ENCODE data around the gene CLCNKB.
"Not testable (repeated sequence)": the region's sequence is repeated elsewhere in the genome, so short reads cannot be mapped to it uniquely, and the experiment has no call there.

CLCNKB gene

DNA sequence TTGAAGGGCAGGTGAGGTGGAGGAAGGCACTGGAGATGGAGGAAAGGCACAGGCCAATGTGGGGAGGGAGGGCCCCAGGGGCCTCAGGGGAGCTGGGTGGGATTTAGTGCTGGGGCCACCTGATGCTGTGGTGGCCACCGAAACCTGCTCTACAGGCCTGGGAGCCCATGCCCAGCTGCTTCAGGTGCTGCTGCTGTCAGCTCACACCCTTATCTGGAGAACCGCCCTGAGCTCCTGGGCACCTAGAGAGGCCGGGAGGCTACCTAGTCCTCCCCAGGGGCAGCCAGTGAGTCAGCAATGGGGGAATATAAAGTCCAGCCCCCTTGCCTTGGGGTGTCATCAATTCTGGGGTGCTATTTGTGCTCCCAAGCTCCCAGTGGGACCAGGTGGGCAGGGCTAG, 17.7 kb downstream of the CLCNKB start:
- no peak overlapping the region for H2AFZ ChIP-seq (ENCODE audit: low read depth)
- no peak overlapping the region for H3K4me2 ChIP-seq
- H3K9ac ChIP-seq, result no peak overlapping the region
- no peaks in the 10 kb centered on the region for H3K36me3 ChIP-seq (ENCODE audit: insufficient read depth)
- H3K27ac ChIP-seq, result no peak overlapping the region
- H3K79me2 ChIP-seq (ENCODE audit: insufficient read depth, low read depth), result no peaks in the 10 kb centered on the region
- TF ChIP-seq, protein P1, sequence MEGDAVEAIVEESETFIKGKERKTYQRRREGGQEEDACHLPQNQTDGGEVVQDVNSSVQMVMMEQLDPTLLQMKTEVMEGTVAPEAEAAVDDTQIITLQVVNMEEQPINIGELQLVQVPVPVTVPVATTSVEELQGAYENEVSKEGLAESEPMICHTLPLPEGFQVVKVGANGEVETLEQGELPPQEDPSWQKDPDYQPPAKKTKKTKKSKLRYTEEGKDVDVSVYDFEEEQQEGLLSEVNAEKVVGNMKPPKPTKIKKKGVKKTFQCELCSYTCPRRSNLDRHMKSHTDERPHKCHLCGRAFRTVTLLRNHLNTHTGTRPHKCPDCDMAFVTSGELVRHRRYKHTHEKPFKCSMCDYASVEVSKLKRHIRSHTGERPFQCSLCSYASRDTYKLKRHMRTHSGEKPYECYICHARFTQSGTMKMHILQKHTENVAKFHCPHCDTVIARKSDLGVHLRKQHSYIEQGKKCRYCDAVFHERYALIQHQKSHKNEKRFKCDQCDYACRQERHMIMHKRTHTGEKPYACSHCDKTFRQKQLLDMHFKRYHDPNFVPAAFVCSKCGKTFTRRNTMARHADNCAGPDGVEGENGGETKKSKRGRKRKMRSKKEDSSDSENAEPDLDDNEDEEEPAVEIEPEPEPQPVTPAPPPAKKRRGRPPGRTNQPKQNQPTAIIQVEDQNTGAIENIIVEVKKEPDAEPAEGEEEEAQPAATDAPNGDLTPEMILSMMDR (conservative IDR thresholded peaks at IDR 0.05; ENCODE audit: low read depth, low read length), result no peak
- no peaks in the 10 kb centered on the region for H3K4me1 ChIP-seq (ENCODE audit: low read depth, poor library complexity, severe bottlenecking)
- H4K20me1 ChIP-seq (ENCODE audit: insufficient read depth), result no peaks in the 10 kb centered on the region
- no peak overlapping the region for H3K4me3 ChIP-seq (IDR thresholded peaks at IDR 0.05; ENCODE audit: insufficient read depth, low read depth, low read length)
- H3K27me3 ChIP-seq (ENCODE audit: insufficient read depth, low read depth), result no peaks in the 10 kb centered on the region; the same call in 1 of the 2 replicates

DNA sequence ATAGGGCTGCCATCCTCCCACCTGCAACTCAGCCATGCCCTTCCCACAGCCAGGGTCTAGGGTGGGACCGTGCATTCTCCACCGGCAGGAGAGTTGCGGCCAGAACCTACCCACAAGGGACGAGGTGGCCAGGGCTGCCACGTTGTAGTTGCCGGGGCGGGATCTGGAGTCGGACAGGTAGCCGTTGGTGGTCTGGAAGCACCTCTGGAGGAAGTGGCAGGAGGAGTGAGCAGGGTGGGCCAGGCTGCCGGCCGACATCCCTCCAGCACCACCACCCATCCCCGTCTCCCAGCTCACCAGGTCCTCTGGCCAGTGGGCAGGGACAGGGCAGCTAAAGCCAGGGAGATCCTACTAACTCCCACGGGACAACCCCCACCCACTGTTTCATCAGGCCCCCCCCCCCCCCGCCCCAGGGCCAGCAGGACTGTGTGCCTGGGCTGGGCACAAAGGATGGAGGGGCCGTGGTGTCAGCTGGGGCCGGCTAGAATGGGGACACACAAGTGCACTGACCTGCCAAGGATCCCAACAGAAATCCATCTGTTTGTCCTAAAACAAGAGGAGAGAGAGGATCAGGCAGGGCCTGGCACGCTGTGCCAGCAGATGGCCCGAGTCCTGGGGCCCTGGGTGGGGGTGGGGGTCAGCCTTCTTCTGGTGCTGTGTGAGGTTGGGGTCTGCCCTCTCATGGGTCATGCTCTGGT, 18.6 kb downstream of the CLCNKB start:
- not testable (repeated sequence) for H3K9ac ChIP-seq; H4K20me1 ChIP-seq (ENCODE audit: insufficient read depth); H3K79me2 ChIP-seq (ENCODE audit: insufficient read depth, low read depth); H3K4me2 ChIP-seq; H2AFZ ChIP-seq (ENCODE audit: low read depth); H3K27me3 ChIP-seq (ENCODE audit: insufficient read depth, low read depth); H3K27ac ChIP-seq; H3K36me3 ChIP-seq (ENCODE audit: insufficient read depth); H3K4me3 ChIP-seq (IDR thresholded peaks at IDR 0.05; ENCODE audit: insufficient read depth, low read depth, low read length); H3K4me1 ChIP-seq (ENCODE audit: low read depth, poor library complexity, severe bottlenecking)

DNA sequence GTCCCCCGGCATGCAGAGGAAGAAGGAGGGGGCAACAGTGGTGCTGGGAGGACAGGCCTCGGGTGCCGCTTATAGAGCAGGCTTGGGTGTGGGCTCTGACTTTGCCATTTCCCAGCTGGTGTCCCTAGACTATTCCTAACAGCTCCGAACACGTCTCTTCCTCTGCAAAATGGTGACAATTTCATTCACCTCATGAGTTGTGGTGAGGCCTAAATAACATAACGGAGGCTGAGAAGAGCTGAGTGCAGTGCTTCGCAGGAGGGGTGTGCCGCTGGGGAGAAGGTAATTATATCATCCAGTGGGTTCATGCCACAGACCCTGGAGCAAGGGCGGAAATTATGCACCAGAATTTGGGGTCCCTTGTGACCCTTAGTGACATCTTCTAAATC, 19.1 kb downstream of the CLCNKB start:
- H3K4me3 ChIP-seq (IDR thresholded peaks at IDR 0.05; ENCODE audit: insufficient read depth, low read depth, low read length); H3K27me3 ChIP-seq (ENCODE audit: insufficient read depth, low read depth); H3K4me1 ChIP-seq (ENCODE audit: low read depth, poor library complexity, severe bottlenecking); H3K27ac ChIP-seq; H3K36me3 ChIP-seq (ENCODE audit: insufficient read depth); H3K9ac ChIP-seq; H2AFZ ChIP-seq (ENCODE audit: low read depth); H3K79me2 ChIP-seq (ENCODE audit: insufficient read depth, low read depth); H4K20me1 ChIP-seq (ENCODE audit: insufficient read depth); H3K4me2 ChIP-seq: not testable (repeated sequence)

DNA sequence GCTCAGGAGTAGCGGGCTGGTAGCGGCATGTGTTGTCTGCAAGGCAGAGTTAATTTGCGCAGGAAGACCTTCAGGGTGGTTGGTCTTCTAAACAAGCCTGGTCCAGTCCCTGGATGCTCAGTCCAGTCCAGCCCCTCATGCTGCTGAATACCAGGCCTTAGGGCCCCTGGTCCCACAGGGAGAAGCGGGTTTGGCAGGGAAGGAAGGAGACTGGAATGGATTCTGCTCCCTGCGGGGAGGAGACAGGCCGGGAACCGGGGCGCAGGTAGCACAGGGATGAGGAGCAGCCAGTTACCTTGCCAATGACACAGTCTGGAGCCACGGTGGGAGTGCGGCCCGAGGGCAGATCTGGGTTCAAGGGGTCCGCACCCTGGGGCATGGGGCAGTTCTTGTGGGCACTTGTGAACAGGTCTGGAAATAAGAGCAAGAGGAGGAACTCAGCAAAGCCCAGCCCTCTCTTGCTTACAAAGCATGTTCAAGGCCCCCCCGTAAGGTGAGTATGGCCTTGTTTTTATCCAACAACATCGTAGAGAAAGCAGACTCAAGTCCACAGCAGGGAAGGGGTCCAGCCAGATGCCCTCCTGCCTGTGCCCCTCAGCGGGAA, 19.7 kb downstream of the CLCNKB start:
- no peaks in the 10 kb centered on the region; the same call in 1 of the 2 replicates for H3K27me3 ChIP-seq (ENCODE audit: insufficient read depth, low read depth)
- no peaks in the 10 kb centered on the region for H4K20me1 ChIP-seq (ENCODE audit: insufficient read depth)
- H3K4me1 ChIP-seq (ENCODE audit: low read depth, poor library complexity, severe bottlenecking), result peaks cover 9% of the 10 kb centered on the region
- H2AFZ ChIP-seq (ENCODE audit: low read depth), result no peak overlapping the region
- no peaks in the 10 kb centered on the region for H3K36me3 ChIP-seq (ENCODE audit: insufficient read depth)
- TF ChIP-seq, protein P1 (conservative IDR thresholded peaks at IDR 0.05; ENCODE audit: low read depth, low read length), result no peak
- no peaks in the 10 kb centered on the region for H3K79me2 ChIP-seq (ENCODE audit: insufficient read depth, low read depth)
- H3K4me3 ChIP-seq (IDR thresholded peaks at IDR 0.05; ENCODE audit: insufficient read depth, low read depth, low read length), result no peak overlapping the region
- no peak overlapping the region for H3K27ac ChIP-seq
- H3K9ac ChIP-seq, result no peak overlapping the region
- no peak overlapping the region for H3K4me2 ChIP-seq

DNA sequence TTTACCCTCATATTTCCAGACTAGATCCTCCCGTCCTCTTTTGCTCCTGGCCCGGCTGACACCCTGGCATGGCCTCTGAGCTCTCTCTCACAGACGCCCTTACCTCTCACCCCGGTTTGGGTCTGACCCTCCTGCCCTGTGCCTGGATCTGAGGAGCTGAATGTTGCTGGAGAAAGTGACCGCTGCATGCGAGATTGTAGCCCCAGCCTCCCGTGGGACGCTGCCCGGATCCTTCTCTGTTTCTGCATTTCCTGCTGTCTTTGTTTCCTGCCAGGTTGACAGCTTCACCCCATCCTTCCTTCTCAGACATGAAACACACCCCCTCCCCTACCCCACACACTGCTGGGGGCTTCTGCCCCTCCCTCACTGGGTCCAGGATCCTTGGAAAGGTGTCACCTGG, 20.3 kb downstream of the CLCNKB start:
- Histone ChIP-seq H3K79me2 (ENCODE audit: insufficient read depth, low read depth) (no peaks in the 10 kb centered on the region), H3K36me3 (ENCODE audit: insufficient read depth) (no peaks in the 10 kb centered on the region), H3K4me3 (IDR thresholded peaks at IDR 0.05; ENCODE audit: insufficient read depth, low read depth, low read length) (no peak overlapping the region), H3K4me2 (no peak overlapping the region), H3K27ac (no peak overlapping the region), H3K9ac (no peak overlapping the region), H4K20me1 (ENCODE audit: insufficient read depth) (no peaks in the 10 kb centered on the region), H3K27me3 (ENCODE audit: insufficient read depth, low read depth) (no peaks in the 10 kb centered on the region; the same call in 1 of the 2 replicates), H2AFZ (ENCODE audit: low read depth) (no peak overlapping the region), H3K4me1 (ENCODE audit: low read depth, poor library complexity, severe bottlenecking) (peaks cover 9% of the 10 kb centered on the region)
- TF ChIP-seq, protein P1 (conservative IDR thresholded peaks at IDR 0.05; ENCODE audit: low read depth, low read length), result no peak

Measured in KMS-11 (cell line).